Skeletal muscle cell (primary cell): ENCODE measurements around the gene STK4.

ENCODE experiments used
- DNase-seq: peaks from one replicate; pipeline ENCODE4 v3.0.0-alpha.2; 2010; ENCODE audit warnings: low read depth
- H3K4me3 ChIP-seq: 2 replicates; pipeline ENCODE4 v1.5.1; 2011; ENCODE audit warnings: low read depth, mild to moderate bottlenecking, control low read depth, low read length, moderate library complexity

The STK4 gene

DNA sequence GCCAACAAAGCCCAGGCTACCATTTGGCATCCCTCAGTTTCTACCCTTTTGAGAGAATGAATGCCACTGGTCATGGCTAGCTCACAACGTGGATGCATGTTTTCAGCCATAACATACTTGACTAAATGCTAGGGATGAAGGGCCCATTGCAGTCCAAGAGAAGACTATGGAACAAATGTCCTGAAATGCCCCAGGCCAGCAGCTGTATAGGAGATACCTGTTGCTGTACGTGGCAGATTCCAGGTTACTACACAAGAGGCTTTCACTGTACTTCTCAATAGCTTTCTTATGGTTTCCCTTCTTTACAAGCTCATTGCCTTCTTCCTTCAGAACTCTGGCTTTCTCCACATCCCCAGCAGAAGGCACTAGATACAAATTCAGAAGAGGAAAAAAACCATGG is 17.8 kb upstream of the STK4 start:
- no peak overlapping the region for H3K4me3 ChIP-seq
- no peak for DNase-seq

DNA sequence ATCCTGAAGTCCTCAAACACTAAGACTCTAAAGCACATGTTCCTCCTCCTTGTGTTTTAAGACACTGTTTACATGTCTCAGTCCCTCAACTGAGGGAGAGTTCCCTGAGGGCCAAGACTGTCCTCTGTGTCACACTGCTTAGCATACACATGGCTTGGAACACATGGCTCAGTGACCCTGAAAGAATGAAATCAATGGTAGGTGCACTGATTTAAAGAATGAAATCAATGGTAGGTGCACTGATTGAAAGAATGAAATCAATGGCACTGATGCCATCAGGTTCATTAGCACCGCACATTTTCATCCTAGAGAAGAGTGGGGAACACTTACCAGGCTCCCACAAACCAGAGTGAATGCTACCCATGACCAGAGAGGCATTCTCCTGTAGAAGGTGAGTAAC is 15.9 kb upstream of the STK4 start:
- no peak for DNase-seq
- no peak overlapping the region for H3K4me3 ChIP-seq

DNA sequence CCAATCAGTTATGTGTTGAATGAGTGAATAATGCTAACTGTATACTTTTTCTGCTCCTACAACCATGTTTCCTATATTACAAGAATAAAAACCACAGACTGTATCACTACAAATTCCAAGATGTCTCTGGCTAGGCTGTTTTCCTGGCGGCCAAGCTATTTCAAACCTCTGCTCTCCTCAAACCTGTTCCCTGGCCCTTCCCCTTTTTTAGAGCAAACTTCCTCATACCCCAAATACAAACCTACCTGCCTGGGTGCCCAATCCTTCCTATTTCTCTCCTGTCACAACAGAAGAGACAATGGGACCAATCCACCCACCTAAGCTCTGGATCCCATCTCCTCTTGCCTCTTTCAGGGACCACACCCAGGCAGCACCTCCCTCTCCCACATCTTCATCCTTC is 13.6 kb upstream of the STK4 start:
- no peak overlapping the region for H3K4me3 ChIP-seq
- no peak for DNase-seq

DNA sequence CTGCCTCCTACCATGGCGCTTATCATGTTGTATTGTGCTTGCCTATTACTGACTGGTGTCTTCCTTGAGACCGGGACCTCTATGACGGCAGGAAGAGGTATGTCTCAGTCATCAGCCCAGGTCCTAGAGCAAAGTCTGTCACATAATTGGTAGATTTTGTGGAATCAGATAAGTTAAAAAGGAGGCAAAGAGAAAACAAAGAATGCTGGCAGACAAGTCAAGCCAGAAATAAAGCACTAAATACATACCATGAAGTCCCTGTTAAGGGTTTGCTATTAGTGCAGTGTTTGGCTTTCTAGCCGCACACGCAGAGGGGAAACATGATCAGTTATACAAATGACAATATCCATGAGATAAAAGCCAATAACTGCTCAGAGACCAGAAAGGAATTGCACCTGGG is 12.1 kb upstream of the STK4 start:
- H3K4me3 ChIP-seq, result no peak overlapping the region
- no peak for DNase-seq

DNA sequence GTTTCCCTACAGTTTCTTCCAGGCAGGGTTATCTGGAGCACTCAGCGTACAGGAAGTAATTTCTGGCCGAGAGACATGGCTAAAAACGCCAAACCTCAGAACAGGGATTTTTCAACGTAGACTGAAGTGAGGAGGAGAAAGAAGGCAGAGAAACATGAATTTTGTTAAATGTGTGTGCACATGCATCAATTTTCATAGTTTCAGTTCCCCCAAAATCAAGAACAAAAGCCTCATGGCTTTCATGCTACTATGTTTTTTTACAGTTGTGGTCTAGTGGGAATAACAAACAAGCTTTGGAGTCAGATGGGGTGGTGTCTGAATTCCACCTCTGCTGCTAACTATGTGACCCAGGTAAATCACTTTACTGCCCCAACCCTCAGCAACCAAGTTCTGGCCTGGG is 11.0 kb upstream of the STK4 start:
- no peak for DNase-seq
- no peak overlapping the region for H3K4me3 ChIP-seq

DNA sequence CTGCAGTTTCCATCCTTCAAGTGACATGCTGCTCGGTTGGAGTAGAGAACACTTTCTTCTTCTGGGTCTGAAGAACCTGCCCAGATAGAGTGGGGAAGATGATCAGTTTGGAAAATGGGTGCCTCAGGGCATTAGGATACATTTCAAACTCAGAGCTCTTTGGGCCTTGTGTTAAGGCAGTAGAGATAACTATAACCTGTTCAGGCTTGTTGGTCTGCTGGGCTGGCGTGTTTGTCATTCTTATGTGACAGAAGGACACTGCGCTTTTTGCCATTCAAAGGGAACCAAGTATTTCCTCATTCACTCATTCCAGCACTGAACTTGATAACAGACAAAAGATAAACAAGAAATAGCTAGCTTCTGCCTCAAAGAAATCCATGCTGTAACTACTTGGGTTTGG is 9.9 kb upstream of the STK4 start:
- no peak overlapping the region for H3K4me3 ChIP-seq
- no peak for DNase-seq

DNA sequence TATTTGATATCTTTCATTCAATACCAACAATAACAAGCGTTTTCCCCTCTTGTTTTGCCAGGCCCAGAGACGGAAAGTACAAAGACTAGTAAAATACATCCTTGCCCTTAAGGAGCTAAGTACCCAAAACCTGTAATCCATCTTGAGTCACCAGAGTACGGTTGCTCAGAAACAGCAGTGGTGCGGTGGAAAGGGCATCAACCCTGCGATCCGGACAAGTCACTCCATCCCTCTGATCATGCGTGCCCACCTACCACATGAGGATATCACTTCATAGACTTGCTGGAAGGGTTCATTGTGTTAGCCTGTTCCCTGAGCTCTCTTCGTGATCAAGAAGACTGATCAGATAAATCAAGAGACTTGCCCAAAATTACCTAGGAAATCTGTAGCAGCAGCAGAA is 8.0 kb upstream of the STK4 start:
- H3K4me3 ChIP-seq, result no peak overlapping the region
- DNase-seq, result no peak

DNA sequence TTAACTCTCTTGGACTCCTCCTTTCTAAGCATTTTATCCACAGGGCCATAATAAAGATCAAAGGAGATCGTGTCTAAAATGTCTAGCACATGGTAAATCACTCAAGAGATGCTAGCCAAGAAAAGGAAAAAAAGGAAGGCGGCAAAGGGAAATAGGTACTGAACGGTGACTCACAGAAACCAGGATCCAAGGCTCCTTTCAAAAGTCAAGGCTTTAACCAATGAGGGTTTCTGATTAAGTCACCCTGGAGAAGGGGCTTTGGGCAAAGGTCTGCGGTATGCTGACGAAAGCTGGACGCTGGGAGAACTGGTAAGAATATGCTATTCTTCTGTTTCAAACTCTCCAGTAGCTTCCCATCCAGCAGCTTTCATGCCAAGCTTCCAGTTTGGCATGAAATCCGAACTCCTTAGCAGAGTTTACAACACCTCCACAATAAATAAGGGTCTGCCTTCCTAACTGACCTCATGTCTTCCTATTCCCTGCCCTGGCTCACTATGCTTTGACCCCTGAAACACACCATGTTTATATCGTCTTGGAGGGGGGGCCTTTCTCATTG is 7.2 kb upstream of the STK4 start:
- peak overlapping the region; percentile 72 for H3K4me3 ChIP-seq
- DNase-seq, result no peak

DNA sequence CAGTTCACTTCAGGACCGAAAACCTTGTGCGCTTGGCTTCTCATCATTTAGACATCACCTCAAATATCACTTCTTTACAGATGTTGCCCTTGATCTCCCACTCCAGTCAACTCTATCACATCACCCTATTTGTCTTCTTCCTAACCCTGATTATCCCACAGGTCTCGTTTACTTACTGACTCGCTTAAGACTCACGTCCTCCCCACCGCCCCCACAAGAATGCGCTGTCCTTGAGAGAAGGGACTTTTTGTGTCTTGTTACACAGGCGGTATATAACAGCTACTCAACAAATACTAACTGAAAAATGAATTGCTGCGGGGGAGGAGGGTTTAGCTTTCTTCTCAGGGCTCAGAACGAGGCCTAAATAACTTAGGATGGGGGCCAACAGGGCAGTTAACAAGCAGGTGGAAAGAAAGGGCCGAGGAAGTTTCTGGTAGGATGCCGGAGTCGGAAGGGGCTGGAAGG is 6.6 kb upstream of the STK4 start:
- DNase-seq, result no peak
- peak overlapping the region; percentile 72 for H3K4me3 ChIP-seq

DNA sequence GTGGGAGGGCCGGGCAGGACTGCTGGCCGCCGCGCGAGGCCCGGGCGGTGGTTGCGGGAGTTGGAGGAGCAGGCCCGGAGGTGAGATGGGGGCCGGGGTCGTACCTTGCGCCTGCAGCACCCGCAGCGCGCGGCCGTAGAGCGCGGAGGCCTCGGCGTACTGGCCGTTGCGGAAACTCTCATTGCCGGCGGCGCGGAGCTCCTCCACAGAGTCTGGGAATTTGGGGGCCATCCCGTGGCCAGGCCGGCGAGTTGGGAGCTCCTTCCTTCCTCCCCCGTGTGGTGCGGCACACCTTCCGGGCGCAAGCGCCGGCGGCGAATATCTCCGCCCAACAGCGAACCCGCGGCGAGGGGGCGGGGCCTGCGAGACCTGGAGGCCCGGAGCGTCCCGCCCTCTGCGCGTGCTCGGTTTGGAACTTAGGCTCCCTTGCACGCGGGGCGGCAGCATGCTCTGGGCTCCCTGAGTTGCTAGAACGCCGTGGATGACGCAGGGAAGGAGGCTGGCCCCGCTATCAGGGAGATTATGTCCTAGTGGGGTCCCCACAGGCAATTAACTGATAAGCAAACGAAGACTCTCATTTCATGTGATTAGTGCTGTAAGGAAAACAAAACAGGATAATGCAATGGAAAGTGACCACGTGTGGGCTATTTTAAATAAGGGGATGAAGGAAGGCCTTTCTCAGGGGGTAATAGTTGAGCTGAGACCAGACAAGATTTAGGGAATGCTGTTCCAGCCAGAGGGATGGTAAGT is 6.0 kb upstream of the STK4 start, which contains the start of gene TOMM34:
TSS of gene TOMM34 (minus strand) at position 295 of the 750 bp plus-strand sequence. CDS start at position 231, 64 bp downstream.
- peak; percentile 70 for DNase-seq
- peak within 1 kb of the TSS; percentile 72 for H3K4me3 ChIP-seq

DNA sequence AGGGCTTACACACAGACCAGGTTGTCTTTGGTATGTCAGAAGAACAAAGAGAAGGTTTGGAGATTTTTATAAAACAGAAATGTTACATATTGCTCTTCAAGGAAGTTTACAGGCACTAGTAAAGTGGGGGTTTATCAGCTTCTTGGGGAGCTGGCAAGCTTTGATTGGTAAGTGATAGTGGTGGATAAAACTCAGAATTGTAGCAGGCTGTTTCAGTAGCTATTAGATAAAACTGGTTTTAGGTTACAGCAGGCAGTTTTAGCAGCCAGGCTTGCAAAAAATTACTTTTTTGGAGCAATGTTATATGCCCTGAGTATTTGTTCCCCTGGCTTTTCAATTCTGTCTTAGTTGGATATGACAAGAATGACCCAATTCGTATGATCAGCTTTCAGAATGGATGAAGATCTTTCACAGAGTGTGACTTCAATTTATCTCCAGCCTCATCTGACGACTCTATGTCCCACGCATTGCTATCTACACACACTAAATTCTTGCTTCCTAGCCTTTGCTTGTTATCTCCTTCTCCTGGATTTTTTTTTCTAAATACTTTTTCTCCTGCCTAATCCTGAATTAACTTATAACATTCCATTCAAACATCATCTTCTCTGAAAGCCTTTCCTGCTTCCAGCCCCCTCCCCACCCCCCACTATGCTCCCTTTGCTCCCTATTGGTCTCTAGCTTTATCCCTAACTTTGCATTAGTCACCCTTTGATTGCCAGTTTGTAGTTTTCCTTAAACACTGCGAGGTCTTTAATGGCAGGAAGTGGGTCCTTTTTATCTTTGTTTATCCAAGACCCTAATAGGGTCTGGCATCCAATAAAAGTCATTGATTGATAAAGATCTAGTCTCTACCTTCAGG is 5.1 kb upstream of the STK4 start:
- H3K4me3 ChIP-seq, result no peak overlapping the region
- no peak for DNase-seq

DNA sequence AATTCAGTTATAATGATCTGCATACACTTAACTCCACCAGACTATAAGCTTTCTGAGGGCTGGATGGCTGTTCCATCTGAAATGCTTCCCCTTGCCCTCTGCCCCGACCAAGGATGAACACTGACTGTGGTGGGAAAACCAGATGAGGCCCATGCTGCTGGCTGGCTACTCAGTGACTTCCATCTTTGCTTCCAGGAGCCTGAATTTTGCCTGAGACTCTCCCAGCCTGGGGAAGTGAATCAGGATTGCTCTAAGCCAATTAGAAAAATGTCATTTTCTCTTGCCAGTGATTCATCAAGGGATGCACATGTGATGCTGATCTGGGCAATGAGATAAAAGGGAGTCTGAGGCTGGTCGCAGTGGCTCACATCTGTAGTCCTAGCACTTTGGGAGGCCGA is 4.4 kb upstream of the STK4 start:
- H3K4me3 ChIP-seq, result no peak overlapping the region
- no peak for DNase-seq

DNA sequence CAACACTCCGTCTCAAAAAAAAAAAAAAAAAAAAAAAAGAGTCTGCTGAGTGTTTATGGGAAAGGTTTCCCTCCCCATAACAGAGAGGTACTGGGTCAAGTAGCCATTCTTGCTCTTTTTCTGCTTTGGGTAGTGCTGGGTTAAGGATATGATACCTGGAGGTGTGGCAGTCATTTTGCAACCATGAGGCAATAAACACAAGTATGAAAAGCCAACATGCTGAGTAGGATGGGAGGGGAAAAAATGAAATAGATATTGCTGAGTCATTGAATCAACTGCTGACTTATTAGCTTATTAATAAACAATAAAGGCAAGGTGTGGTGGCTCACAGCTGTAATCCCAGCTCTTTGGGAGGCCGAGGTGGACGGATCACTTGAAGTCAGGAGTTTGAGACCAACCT is 3.8 kb upstream of the STK4 start:
- DNase-seq, result no peak
- H3K4me3 ChIP-seq, result no peak overlapping the region

DNA sequence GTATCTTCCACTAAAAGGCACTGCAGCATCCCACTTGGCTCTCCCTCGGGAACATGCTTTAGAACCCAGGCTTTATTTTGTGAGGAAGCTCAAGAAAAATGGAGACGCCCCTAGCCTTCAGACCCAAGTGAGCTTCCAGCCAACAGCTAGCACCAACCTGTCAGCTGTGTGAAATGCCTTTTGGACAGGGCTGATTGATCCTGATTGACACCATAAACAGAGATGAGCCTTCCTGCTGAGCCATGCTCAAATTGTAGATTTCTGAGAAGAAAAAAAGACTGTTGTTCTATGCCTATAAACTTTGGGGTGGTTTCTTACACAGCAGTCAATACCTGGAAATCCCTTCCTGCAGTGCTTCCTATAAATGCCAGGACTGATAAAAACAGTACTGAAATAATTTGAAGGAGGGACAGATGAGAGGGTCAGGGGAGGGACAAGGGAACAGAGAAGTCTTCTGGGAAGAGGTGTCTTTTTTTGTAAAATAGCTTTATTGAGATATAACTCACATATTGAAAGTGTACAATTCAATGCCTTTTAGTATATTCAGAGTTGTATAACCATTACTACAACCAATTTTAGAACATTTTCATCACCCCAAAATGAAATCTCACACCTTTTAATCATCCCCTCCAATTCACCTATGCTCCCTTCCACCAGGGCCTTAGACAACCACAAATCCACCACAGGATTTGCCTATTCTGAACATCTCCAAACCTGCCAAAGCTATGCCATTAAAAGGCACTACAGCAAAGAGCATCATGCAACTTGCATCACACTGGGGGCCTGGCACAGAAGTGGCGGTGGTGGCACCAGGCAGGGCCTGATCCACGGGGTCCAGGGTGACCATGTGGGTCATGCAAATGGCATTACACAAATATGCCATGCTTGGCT is 2.7 kb upstream of the STK4 start:
- DNase-seq, result no peak
- no peak overlapping the region for H3K4me3 ChIP-seq

DNA sequence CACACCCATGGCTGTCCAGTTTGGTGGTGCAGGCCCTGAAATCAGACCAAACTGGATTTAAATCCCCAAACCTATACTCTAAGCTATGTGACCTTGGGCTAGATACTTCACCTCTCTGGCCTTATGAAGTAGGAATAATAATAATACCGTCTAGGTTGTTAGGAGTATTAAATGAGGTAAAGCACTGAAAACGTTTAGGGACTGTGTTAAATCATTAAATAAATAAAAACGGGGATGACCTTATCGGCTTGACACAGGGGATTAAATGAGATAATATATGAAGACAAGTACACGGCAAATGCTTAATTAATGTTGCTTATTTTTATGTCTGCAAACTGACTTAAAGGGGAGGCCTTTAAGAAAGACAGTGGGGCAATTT is 672 bp upstream of the STK4 start:
- no peak for DNase-seq
- H3K4me3 ChIP-seq, result peak overlapping the region; percentile 96

DNA sequence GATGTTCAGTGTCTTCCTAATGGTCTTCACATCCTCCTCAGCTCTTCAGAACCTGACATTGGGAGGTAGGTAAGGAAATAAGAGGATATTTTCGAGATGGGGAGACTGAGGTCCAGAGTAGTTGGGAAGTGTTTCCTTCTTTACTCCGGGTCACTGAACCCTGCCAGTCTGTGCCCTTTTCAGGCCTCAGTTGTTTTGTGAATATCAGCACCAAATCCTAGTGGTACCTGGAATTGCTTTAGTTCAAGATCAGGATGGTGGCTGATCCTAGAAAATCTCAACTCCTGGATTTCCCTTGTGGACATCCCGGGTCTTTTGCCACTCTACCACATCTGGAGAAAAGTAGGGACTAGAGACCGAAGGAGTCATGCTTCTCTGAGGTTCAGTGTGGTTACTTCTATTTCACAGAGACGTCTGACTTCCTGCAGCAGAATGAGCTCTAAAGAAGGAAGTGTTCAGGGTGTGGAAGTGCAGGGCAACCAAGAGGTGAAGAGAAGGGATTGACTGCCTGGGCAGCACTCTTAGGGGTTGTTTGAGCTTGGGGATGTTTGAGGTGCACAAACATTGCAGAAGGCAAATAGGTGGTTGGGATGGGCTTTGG is 995 bp downstream of the STK4 start:
- no peak for DNase-seq
- peak overlapping the region; percentile 96 for H3K4me3 ChIP-seq

DNA sequence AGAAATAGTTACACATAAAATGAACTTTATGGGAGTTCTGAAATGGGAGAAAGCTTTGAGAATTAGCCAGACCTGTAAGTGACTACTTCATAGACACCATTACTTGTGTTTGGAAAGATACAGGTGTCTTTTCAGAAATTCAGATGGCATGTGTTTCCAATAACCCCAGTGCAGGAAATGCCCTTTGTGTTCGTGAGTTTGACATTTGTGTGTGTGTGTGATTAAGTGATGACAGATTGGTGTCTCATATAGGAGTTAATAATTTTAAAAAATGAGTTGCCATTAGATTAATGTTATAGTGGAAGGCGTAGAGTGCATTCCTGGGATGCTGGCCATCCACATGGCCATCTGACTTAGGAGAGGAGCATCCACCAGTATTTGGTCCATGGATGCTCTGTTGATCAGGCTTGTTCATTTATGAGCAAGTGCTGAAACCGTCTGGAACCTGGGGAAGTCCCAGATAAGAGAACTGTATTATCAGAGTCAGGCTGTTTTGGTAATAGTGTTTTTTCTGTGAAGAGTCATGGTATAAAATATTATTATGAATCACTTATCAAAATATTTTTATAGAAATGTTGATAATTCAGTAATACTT is 3.1 kb downstream of the STK4 start:
- no peak overlapping the region for H3K4me3 ChIP-seq
- no peak for DNase-seq

DNA sequence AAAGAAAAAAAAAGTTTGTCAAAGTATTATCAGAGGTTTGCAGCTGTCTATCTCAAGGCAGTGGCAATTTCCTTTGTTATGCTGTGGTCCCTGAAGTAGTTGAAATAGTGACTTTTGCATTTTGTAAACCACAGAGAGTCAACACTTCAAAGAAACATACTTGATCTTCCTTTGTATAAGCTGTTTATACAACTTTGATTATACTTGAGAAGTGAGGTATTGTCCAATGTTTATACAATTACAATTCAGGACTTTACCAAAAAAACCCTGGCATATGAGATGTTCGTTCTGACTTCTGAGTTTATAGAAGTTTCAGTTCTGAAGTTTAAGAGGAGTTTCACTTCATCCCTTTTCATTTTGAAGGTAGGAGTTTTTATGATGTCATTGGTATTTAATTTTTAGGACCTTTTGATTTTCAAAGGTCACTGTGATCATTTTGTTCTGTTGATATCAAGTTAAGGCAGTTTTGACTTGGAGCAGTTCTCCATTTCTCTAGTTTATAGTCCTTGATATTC is 4.0 kb downstream of the STK4 start:
- DNase-seq, result no peak
- H3K4me3 ChIP-seq, result no peak overlapping the region

DNA sequence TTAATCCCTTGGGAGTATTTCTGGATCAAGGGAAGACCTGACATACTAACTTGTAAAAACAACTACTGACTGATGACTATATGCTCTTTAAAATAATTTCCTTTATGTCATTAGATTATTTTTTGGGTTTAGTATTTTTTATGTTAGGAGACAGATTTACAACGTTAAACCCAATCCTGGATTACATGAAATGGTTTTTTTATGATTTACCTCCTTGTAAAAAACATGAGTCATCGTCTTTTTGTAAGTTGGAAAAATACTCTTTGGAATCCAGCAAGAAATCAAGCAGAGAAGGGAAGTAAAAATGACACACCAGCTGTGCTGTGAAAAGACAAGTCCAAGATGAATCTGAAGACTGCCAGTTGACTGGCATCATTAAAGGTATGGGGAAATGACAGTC is 6.7 kb downstream of the STK4 start:
- DNase-seq, result no peak
- no peak overlapping the region for H3K4me3 ChIP-seq
